8988T (cell line): ENCODE data around the gene FLYWCH2.
"Not testable (repeated sequence)": the region's sequence is repeated elsewhere in the genome, so short reads cannot be mapped to it uniquely, and the experiment has no call there.

Source experiments
- DNase-seq: peaks from one replicate; pipeline ENCODE4 v3.0.0; 2011

The FLYWCH2 gene

DNA sequence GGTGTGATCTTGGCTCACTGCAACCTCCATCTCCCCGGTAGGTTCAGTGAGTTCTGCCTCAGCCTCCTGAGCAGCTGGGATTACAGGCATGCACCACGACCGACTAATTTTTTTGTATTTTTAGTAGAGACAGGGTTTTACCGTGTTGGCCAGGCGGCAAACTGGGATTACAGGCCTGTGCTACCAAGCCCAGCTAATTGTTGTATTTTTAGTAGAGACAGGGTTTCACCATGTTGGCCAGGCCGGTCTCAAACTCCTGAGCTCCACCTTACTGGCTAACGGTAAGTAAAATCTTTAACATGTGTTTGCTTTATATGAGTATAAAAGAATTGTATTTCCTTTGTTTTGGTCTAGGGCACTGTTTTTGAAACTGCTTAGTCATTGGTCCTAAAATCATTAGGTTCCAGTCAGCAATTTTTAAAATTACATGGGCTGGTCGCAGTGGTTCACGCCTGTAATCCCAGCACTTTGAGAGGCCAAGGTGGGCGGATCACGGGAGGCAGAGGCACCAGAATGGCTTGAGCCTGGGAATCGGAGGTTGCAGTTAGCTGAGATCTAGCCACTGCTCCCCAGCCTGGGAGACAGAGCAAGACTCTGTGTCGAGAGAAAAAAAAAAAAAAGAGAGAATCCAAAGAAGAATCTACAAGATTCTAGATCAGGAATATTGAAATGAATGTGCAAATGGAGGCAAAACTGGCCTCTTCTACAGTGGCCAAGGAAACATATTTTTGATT is 32.3 kb downstream of the FLYWCH2 start:
- DNase-seq: no peak

DNA sequence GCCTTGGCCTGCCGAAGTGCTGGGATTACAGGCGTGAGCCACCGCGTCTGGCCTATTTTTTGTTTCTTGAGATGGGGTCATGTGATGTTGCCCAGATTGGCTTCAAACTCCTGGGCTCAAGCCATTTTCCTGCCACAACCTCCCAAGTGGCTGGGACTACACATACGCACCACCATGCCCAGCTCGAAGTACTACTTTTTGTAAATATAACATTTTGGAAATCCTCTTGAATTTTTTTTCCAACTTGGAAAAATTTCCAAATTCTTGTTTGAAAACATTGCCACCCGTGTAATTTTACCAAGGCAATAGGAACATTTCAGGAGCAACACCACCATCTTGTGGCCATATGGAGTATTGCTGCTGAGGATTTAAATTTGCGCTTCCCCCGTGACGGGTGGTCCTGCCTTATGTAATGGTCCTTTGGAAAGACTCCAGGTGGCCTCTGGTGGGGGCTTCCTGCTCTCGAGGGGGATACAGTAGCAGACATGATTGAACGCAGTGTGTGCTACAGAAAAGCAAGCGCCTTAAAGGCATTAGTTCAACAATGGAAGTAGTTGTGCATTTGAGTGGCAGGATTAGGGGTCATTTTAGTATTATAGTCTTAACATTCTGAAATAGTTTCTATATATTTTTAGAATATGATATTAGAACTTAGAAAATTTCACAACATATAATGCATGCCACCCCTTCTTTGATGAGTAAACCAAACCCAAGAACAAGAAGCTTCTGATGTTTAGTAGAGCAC is 36.7 kb downstream of the FLYWCH2 start:
- DNase-seq: no peak

- DNase-seq: no peak
These were observed 40.5 kb downstream of the FLYWCH2 start for GRCh38 chr16:2923481-2923880.

- DNase-seq: no peak
These were observed 42.1 kb downstream of the FLYWCH2 start for GRCh38 chr16:2924901-2925755.

GRCh38 chr16:2925951-2926649 is 43.1 kb downstream of the FLYWCH2 start:
- DNase-seq: no peak

DNA sequence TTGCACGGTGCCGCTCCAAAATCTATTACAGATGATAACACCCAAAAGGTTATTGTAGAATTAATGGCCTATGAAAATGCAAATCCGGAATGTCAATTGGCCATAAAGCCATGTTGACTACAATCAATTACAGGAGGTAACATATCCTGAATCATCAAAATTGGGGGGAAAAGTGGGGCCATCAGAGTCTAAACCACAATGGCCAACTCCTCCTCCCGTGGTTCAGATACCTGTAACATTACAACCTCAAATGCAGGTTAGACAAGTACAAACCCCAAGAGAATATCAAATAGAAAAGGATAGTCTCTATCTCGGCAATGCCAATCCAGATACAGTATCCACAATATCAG is 43.6 kb downstream of the FLYWCH2 start:
- no peak for DNase-seq

DNA sequence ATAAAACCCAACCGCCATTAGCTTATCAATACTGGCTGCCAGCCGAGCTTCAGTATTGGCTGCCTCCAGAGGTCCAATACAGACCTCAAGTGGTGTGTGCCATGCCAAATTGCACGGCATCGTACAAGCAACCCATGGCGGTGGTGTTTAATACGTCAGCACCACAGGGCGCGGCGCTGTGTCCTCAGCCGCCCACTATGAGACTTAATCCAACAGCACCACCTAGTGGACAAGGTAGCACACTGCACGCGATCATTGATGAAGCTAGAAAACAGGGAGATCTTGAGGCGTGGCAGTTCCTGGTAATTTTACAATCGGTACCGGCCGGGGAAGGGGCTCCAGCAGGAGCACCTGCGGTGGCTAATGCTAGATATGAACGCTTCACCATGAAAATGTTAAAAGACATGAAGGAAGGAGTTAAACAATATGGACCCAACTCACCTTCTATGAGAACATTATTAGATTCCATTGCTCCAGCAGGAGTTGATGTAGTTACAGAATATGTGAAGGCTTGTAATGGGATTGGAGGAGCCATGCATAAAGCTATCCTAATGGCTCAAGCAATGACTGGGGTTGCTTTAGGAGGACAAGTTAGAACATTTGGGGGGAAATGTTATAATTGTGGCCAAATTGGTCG is 44.1 kb downstream of the FLYWCH2 start:
- DNase-seq: peak; percentile 65

DNA sequence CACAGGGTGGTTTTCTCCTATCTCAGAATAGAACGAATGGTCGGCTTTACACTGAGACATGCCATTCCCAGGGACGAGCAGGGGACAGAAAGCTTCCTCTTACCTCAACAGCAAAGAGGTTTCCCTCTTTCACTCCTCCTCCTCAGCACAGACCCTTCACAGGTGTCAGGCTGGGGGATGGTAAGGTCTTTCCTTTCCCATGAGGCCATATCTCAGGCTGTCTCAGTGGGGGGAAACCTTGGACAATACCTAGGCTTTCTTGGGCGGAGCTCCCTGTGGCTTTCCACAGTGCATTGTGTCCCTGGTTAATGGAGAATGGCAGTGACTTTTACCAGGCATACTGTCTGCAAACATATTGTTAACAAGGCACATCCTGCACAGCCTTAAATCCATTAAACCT is 45.1 kb downstream of the FLYWCH2 start:
- not testable (repeated sequence) for DNase-seq

DNA sequence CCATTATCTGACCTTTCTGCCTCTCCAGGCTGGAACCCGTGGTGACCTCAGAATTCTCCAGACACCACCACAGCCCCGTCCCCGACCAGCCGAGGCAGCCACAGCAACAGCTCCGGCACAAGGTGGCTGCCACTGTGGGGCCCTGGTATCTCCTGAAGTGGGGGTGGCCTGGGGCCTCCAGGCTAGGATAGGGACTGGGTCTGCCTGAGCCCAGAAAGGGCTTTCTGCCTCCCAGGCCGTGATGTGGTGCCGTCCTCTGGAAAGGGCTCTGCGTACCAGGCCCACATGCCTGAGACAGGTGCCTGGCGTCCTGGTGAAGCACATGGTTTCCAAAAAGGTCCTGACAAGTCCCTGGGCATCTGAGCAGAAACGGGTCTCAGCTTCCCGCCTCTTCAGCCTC is 45.8 kb downstream of the FLYWCH2 start:
- DNase-seq: no peak

DNA sequence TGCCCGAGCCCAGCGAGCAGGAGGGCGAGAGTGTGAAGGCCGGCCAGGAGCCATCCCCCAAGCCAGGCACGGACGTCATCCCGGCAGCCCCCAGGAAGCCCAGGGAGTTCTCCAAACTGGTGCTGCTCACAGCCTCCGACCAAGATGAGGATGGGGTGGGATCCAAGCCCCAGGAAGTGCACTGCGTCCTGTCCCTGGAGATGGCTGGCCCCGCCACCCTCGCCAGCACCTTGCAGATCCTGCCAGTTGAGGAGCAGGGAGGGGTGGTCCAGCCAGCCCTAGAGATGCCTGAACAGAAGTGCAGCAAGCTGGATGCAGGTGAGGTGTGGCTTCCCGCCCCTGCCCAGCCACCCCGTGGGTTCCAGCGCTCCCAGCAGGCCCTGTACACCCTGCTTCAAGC is 46.7 kb downstream of the FLYWCH2 start:
- no peak for DNase-seq

DNA sequence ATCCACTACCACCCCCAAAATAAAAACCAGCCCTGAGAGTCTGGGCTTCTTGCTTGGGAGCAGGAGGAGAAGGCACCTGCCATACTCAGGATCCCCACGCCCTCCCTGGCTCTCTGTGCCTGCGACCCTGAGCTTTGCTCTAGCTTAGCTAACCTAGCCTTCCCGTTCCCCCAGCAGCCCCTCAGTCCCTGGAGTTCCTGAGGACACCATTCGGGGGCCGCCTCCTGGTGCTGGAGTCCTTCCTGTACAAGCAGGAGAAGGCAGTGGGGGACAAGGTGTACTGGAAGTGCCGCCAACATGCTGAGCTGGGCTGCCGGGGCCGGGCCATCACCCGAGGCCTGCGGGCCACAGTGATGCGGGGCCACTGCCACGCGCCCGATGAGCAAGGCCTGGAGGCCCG is 47.2 kb downstream of the FLYWCH2 start:
- DNase-seq: no peak

- not testable (repeated sequence) for DNase-seq
These were observed 48.4 kb downstream of the FLYWCH2 start for GRCh38 chr16:2931231-2931914.

DNA sequence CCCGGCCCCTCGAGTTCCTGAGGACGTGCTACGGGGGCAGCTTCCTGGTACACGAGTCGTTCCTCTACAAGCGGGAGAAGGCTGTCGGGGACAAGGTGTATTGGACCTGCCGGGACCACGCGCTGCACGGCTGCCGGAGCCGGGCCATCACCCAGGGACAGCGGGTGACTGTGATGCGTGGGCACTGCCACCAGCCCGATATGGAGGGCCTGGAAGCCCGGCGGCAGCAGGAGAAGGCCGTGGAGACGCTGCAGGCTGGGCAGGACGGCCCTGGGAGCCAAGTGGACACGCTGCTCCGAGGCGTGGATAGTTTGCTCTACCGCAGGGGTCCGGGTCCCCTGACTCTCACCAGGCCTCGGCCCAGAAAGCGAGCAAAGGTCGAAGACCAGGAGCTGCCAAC is 50.1 kb downstream of the FLYWCH2 start:
- DNase-seq: no peak

DNA sequence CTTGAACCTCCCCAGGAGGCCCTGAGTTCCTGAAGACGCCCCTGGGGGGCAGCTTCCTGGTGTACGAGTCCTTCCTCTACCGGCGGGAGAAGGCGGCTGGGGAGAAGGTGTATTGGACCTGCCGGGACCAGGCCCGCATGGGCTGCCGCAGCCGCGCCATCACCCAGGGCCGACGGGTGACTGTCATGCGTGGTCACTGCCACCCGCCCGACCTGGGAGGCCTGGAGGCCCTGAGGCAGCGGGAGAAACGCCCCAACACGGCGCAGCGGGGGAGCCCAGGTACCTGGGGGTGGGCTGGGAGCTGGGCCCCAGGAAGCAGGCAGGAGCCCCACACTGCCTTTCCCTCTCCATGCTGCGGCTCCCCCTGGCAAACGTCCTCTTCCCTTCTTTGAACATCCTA is 50.7 kb downstream of the FLYWCH2 start:
- no peak for DNase-seq

DNA sequence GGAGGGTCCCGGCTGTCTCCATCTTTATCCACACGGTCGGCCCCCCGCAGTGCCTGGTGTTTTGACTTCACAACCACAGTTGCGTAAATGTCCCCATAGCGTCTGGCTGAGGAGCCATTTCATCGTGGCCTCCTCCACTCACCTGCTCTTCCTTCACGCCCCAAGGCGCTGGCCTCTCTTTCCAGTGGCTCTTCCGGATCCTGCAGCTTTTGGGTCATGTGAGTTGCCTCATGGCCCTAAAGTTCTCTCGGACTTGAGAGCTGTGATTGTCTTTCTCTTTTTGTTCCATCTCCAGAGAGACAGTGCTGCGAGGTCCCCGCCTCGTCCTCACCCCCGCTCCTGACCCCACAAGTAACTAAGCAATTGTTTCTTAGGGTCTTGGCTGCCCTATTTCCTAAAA is 51.4 kb downstream of the FLYWCH2 start:
- DNase-seq: no peak

DNA sequence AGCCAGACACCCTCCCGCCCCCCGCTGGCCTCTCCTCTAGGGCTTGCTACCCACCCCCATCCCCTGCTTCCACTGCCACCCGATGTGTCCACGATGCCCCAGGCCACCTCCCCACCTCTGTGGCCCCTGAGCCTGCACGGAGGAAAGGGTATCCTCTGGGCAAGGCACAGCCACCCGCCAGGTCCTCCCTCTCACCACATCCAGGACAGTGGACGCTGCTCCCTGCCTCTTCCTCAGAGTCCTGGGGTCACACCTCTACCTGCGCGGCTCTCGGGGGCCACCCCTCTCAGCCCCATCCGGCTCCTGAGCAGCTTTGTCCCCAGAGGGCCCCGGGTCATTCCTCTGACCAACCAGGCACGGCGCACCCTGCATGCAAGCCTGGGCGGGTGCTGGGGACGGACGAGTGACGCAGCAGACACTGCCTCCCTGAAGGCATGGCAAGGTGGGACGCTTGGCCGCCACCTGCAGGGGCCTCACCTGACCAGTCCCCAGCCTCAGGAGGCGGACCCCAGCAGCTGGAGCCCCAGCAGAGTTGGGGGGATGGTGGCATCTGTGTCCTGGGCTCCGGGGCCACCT is 53.5 kb downstream of the FLYWCH2 start:
- no peak for DNase-seq

- DNase-seq: no peak
These were observed 54.2 kb downstream of the FLYWCH2 start for GRCh38 chr16:2937170-2937569.

- no peak for DNase-seq
These were observed 55.2 kb downstream of the FLYWCH2 start for GRCh38 chr16:2938206-2938605.

DNA sequence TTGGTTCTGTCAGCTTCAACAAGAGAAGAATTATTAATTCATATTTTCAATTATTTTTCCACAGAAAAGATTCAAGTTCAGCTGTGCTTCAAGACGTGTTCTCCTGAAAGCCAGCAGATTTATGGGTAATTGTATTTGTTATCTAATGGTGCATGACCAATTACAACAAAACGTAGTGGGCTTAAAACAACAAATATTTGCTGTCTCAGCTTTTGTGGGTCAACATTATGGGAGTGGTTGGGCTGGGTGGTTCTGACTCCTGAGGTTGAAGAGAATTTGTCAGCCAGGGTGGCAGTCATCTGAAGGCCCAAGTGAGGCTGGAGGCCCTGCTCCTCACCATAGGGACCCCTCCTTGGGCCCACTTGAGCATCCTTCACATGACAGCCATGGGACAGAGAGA is 57.0 kb downstream of the FLYWCH2 start:
- no peak for DNase-seq

DNA sequence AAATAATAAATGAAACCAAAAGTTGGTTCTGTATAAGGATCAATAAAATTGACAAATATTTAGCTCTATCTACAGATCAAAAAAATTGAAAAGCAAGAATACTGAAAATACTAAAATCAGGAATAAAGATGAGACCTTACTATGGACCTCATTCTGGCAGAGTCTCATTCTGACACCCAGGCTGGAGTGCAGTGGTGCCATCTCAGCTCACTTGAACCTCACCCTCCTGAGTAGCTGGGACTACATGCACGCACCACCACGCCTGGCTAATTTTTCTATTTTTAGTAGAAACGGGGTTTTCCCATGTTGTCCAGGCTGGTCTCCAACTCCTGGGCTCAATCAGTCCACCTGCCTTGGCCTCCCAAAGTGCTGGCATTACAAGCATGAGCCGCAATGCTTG is 59.0 kb downstream of the FLYWCH2 start:
- no peak for DNase-seq

GRCh38 chr16:2943716-2944115 is 60.7 kb downstream of the FLYWCH2 start:
- not testable (repeated sequence) for DNase-seq

DNA sequence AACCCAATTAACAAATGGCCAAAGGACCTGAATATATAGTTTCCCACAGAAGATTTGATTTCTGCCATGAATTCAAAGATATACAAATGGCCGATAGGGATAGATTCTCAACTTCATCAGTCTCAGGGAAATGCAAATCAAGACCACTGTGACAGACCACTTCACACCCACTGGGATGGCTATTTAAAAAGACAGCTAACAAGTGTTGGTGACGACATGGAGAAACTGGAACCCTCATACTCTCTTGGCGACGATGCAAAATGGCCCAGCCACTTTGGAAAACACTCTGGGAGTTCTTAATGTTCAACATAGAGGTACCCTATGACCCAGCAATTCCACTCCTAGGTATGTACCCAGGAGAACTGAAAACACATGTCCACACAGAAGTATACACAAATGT is 63.6 kb downstream of the FLYWCH2 start:
- DNase-seq: no peak
